Measurements from ENCODE around the gene KLHL11. TPM values are rescaled to one million over a fixed set of nuclear protein-coding genes. Genes with fewer than 3 reads are reported as not detected.

Gene KLHL11
- polyA plus RNA-seq, 1 of the 3 experiments (the other 2 are of a cell fraction) = 2.6 TPM

DNA sequence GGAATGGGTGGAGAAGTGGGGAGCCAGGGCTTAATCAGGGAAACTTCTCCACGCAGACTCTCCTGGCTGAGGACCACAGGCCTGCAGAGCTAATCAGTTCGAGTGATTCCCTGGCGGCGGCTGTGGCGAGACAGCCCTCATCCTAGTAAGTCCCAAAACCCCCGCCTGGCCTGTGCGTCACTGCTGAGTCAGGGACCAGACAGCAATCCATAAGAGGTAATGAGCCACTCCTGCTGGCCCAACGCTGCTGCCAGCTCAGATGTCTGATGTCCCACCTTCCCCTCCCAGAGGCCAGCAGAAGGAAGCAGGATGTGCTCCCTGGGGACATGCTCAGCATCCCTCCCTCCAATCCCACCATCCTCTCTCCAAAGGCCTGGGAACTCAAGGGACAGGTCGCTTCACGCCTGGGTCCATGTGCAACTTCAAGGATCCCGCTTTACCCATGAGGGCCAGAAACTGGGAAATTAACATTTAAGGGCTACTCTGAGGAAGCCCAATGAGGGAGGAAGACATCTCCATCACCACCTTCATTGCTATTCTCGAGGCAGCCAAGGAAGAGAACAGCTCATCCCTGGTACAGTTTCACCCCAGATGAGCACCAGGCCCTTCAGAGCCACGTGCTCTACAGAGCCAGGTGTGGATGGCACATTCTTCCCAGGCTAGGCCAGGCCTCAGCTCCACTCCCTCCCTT is 45.6 kb upstream of the KLHL11 start (continued):
- TF ChIP-seq FOXM1 (IDR thresholded peaks at IDR 0.05; ENCODE audit: low read depth) (no peak), SIN3A (IDR thresholded peaks at IDR 0.05; ENCODE audit: borderline replicate concordance, low read depth, low read length) (peak; percentile 35; the same call in 1 of the 2 replicates), FOSL2 (IDR thresholded peaks at IDR 0.05; ENCODE audit: borderline replicate concordance, low read depth) (peak; percentile 94), RXRA (IDR thresholded peaks at IDR 0.05; ENCODE audit: borderline replicate concordance, low read depth) (peak; percentile 66; the same call in 1 of the 2 replicates), JUND (IDR thresholded peaks at IDR 0.05) (peak; percentile 75), ELF1 (IDR thresholded peaks at IDR 0.05) (no peak), TEAD4 (IDR thresholded peaks at IDR 0.05; ENCODE audit: borderline replicate concordance, insufficient read depth) (no peak), CHD2 (IDR thresholded peaks at IDR 0.05; ENCODE audit: low read length, partially characterized antibody) (no peak), TAF1 (IDR thresholded peaks at IDR 0.05; ENCODE audit: borderline replicate concordance, low read depth, low read length) (peak; percentile 52; the same call in 1 of the 2 replicates), MEF2A (IDR thresholded peaks at IDR 0.05; ENCODE audit: borderline replicate concordance, low read depth) (no peak), EZH2phosphoT487 (IDR thresholded peaks at IDR 0.05; ENCODE audit: borderline replicate concordance, low read depth) (no peak), YY1 (IDR thresholded peaks at IDR 0.05; ENCODE audit: low read depth) (0 out of 2 replicates have a peak, but pooled peaks have one; percentile 4)
- TF ChIP-seq, protein P1, sequence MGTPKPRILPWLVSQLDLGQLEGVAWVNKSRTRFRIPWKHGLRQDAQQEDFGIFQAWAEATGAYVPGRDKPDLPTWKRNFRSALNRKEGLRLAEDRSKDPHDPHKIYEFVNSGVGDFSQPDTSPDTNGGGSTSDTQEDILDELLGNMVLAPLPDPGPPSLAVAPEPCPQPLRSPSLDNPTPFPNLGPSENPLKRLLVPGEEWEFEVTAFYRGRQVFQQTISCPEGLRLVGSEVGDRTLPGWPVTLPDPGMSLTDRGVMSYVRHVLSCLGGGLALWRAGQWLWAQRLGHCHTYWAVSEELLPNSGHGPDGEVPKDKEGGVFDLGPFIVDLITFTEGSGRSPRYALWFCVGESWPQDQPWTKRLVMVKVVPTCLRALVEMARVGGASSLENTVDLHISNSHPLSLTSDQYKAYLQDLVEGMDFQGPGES (IDR thresholded peaks at IDR 0.05; ENCODE audit: low read depth, low read length) = no peak
- TF ChIP-seq, protein P2, sequence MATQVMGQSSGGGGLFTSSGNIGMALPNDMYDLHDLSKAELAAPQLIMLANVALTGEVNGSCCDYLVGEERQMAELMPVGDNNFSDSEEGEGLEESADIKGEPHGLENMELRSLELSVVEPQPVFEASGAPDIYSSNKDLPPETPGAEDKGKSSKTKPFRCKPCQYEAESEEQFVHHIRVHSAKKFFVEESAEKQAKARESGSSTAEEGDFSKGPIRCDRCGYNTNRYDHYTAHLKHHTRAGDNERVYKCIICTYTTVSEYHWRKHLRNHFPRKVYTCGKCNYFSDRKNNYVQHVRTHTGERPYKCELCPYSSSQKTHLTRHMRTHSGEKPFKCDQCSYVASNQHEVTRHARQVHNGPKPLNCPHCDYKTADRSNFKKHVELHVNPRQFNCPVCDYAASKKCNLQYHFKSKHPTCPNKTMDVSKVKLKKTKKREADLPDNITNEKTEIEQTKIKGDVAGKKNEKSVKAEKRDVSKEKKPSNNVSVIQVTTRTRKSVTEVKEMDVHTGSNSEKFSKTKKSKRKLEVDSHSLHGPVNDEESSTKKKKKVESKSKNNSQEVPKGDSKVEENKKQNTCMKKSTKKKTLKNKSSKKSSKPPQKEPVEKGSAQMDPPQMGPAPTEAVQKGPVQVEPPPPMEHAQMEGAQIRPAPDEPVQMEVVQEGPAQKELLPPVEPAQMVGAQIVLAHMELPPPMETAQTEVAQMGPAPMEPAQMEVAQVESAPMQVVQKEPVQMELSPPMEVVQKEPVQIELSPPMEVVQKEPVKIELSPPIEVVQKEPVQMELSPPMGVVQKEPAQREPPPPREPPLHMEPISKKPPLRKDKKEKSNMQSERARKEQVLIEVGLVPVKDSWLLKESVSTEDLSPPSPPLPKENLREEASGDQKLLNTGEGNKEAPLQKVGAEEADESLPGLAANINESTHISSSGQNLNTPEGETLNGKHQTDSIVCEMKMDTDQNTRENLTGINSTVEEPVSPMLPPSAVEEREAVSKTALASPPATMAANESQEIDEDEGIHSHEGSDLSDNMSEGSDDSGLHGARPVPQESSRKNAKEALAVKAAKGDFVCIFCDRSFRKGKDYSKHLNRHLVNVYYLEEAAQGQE (IDR thresholded peaks at IDR 0.05; ENCODE audit: low read depth, low read length) = no peak

DNA sequence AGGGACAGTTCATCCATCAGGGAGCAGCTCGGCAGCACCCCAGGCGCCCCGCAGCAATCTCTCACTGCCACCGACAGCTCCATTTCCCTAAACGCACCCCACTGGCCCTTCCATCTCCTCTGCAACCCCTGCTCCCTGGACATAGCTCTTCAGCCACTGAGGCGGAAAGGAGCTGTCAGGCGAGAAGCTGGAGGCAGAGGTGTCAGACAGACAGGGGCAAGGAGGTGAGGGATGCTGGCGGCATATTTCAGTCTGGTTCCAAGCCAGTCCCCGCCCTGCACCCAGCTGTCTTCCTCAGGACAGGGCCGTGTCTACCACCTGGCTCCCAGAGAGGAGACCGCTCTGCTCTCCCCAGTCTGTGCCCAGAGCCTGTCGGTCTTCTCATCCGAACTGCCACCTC is 43.9 kb upstream of the KLHL11 start:
- ChIA-PET POLR2A (interaction anchor here (0.7 to 3.3 kb wide), 4 partner anchors 9 to 44 kb away, joined by 3 to 17 read pairs (median 4); partner anchors contain the start of genes ACLY and KLHL11), CTCF (interaction anchor here (1.1 to 3.4 kb wide), 7 partner anchors 9 to 172 kb away, joined by 3 to 21 read pairs (median 4); partner anchors contain the start of genes ACLY, JUP and P3H4)

More for the DNA sequence above, 43.9 kb upstream of the KLHL11 start:
- peaks cover 64 to 66% of the 10 kb centered on the region in 2 experiments for H3K36me3 ChIP-seq (replicated peaks in 1 of 2; ENCODE audit: control insufficient read depth in 1 of 2, insufficient read depth in 2 of 2, low read length in 1 of 2)
- 93% methylated on average over 13 of the region's 13 CpGs for WGBS (ENCODE audit: low lambda C conversion rate)
- TF ChIP-seq, protein P2 (IDR thresholded peaks at IDR 0.05; ENCODE audit: low read depth, low read length) = no peak
- no peak for TF ChIP-seq SMC3 (IDR thresholded peaks at IDR 0.05; ENCODE audit: low read depth, low read length)
- DNase-seq = no peak
- H3K4me2 ChIP-seq = no peak overlapping the region
- H3K4me3 ChIP-seq (ENCODE audit: low read depth in 2 of 2, low read length in 1 of 2) = no peak overlapping the region
- H3K4me1 ChIP-seq (ENCODE audit: control insufficient read depth in 1 of 2, insufficient read depth in 2 of 2, low read depth in 1 of 2, low read length in 1 of 2) = peaks cover 38 to 60% of the 10 kb centered on the region in 2 experiments
- H3K9ac ChIP-seq = no peak overlapping the region
- no peaks in the 10 kb centered on the region for H3K9me3 ChIP-seq
- peaks cover 33% of the 10 kb centered on the region for H4K20me1 ChIP-seq (ENCODE audit: insufficient read depth)
- no peaks in the 10 kb centered on the region for H3K9me2 ChIP-seq
- H3F3A ChIP-seq (replicated peaks; ENCODE audit: insufficient read depth) = peaks cover 51% of the 10 kb centered on the region
- no peaks in the 10 kb centered on the region for H3K27me3 ChIP-seq (ENCODE audit: insufficient read depth)
- peak overlapping the region; percentile 85 to 97; a peak in 3 of 4 replicates for H3K27ac ChIP-seq (ENCODE audit: low read depth in 2 of 2, low read length in 1 of 2)
- no peak overlapping the region for H2AFZ ChIP-seq (ENCODE audit: low read depth)
- peaks cover 61% of the 10 kb centered on the region for H3K79me2 ChIP-seq (ENCODE audit: insufficient read depth)
